Chondrocyte (in vitro differentiated cells): ENCODE data around the gene FUT2. TPM values are rescaled to one million over a fixed set of nuclear protein-coding genes. Genes with fewer than 3 reads are reported as not detected.
"Not testable (repeated sequence)": the region's sequence is repeated elsewhere in the genome, so short reads cannot be mapped to it uniquely, and the experiment has no call there.

Experiments
- DNase-seq: peaks from one replicate; pipeline ENCODE4 v3.0.0; 2021; ENCODE audit warnings: mixed read lengths, low spot score
- H3K27ac Mint-ChIP-seq: one replicate; pipeline ENCODE4 v1.8.0; 2021; ENCODE audit warnings: mild to moderate bottlenecking, moderate library complexity, mixed read lengths; ENCODE audit not compliant: unreplicated experiment
- H3K27me3 Mint-ChIP-seq: 2 replicates; pipeline ENCODE4 v1.8.0; 2021; ENCODE audit warnings: low read depth, mixed read lengths
- H3K36me3 Mint-ChIP-seq: 2 replicates; pipeline ENCODE4 v1.8.0; 2021; ENCODE audit warnings: low read depth, mixed read lengths
- H3K4me1 Mint-ChIP-seq: 2 replicates; pipeline ENCODE4 v1.8.0; 2021; ENCODE audit warnings: low read depth, mild to moderate bottlenecking, mixed read lengths
- H3K4me3 Mint-ChIP-seq: one replicate; pipeline ENCODE4 v1.8.0; 2021; ENCODE audit warnings: mild to moderate bottlenecking, moderate library complexity, mixed read lengths; ENCODE audit not compliant: unreplicated experiment
- H3K9me3 Mint-ChIP-seq: 2 replicates; pipeline ENCODE4 v1.8.0; 2021; ENCODE audit warnings: low read depth, mixed read lengths
- CTCF ChIP-seq: fragments of 200-600 bp; sonication (generic); IDR thresholded peaks from 2 replicates; pipeline ENCODE4 v1.5.0; 2021; ENCODE audit warnings: antibody characterized with exemption, mild to moderate bottlenecking, moderate library complexity
- total RNA-seq: library from RNA; stranded (reverse); gene quantifications from 3 replicates; pipeline ENCODE4 v1.2.1, GENCODE V29; 2021

The FUT2 gene
- total RNA-seq, 1 donor from 2014 or later: not detected

GRCh38 chr19:48714759-48715675 is 19.2 kb downstream of the FUT2 start:
- no peaks in the 10 kb centered on the region for H3K27me3 Mint-ChIP-seq
- H3K27ac Mint-ChIP-seq: peak overlapping the region; percentile 97
- H3K9me3 Mint-ChIP-seq: no peaks in the 10 kb centered on the region
- no peak for DNase-seq
- peak overlapping the region; percentile 91 for H3K4me3 Mint-ChIP-seq
- no peak for TF ChIP-seq CTCF
- H3K4me1 Mint-ChIP-seq: peaks cover 37% of the 10 kb centered on the region
- H3K36me3 Mint-ChIP-seq: no peaks in the 10 kb centered on the region

GRCh38 chr19:48715681-48716171 is 20.0 kb downstream of the FUT2 start:
- peak overlapping the region; percentile 57 for H3K27ac Mint-ChIP-seq
- H3K36me3 Mint-ChIP-seq: no peaks in the 10 kb centered on the region
- H3K27me3 Mint-ChIP-seq: no peaks in the 10 kb centered on the region
- no peak overlapping the region for H3K4me3 Mint-ChIP-seq
- H3K4me1 Mint-ChIP-seq: peaks cover 43% of the 10 kb centered on the region
- no peaks in the 10 kb centered on the region for H3K9me3 Mint-ChIP-seq
- TF ChIP-seq CTCF: no peak
- no peak for DNase-seq

- peak overlapping the region; percentile 37 for H3K4me3 Mint-ChIP-seq
- no peaks in the 10 kb centered on the region for H3K27me3 Mint-ChIP-seq
- no peak for TF ChIP-seq CTCF
- H3K9me3 Mint-ChIP-seq: no peaks in the 10 kb centered on the region
- DNase-seq: no peak
- H3K36me3 Mint-ChIP-seq: no peaks in the 10 kb centered on the region
- peaks cover 46% of the 10 kb centered on the region for H3K4me1 Mint-ChIP-seq
- peak overlapping the region; percentile 76 for H3K27ac Mint-ChIP-seq
Observed at GRCh38 chr19:48716562-48717291, 21.0 kb downstream of the FUT2 start.

GRCh38 chr19:48718106-48718505 is 22.3 kb downstream of the FUT2 start:
- not testable (repeated sequence) for H3K27me3 Mint-ChIP-seq, DNase-seq, H3K27ac Mint-ChIP-seq, H3K36me3 Mint-ChIP-seq, H3K4me3 Mint-ChIP-seq, H3K9me3 Mint-ChIP-seq
- peaks cover 41% of the 10 kb centered on the region for H3K4me1 Mint-ChIP-seq

GRCh38 chr19:48718711-48719231 is 23.0 kb downstream of the FUT2 start:
- no peaks in the 10 kb centered on the region for H3K27me3 Mint-ChIP-seq
- H3K36me3 Mint-ChIP-seq: no peaks in the 10 kb centered on the region
- no peaks in the 10 kb centered on the region for H3K9me3 Mint-ChIP-seq
- peaks cover 35% of the 10 kb centered on the region for H3K4me1 Mint-ChIP-seq
- TF ChIP-seq CTCF: no peak
- DNase-seq: no peak
- H3K4me3 Mint-ChIP-seq: no peak overlapping the region
- H3K27ac Mint-ChIP-seq: peak overlapping the region; percentile 2
